Heart left ventricle (tissue), 16 donors: ENCODE data around the gene TRMT10B. TPM values are rescaled to one million over a fixed set of nuclear protein-coding genes. Genes with fewer than 3 reads are reported as not detected.
"Not testable (repeated sequence)": the region's sequence is repeated elsewhere in the genome, so short reads cannot be mapped to it uniquely, and the experiment has no call there.

Experiments
- ATAC-seq, 4 donors: fragments of 200-7000 bp; cut with Tn5 transposase; one replicate each; pipeline ENCODE4 v1.9.1; 2020 to 2022; ENCODE audit warnings: moderate library complexity in 4 of 4, mild to moderate bottlenecking in 3 of 4, moderate number of reproducible peaks in 1 of 4
- DNase-seq, 5 donors: peaks; one replicate each; pipeline ENCODE4 v3.0.0-alpha.2; 2020
- H3K27ac ChIP-seq, 12 donors: fragments of 200-600 bp; sonication (generic) in 4 of 12; one replicate each; pipeline versions ENCODE4 v1.5.0 to v1.8.0; 2016 to 2022; ENCODE audit warnings: mild to moderate bottlenecking in 2 of 12
- H3K27me3 ChIP-seq, 9 donors: fragments of 200-600 bp; sonication (generic) in 2 of 9; one replicate each; pipeline versions ENCODE4 v1.5.1 to v1.8.0; 2016 to 2022; ENCODE audit warnings: mild to moderate bottlenecking in 3 of 9
- H3K36me3 ChIP-seq, 9 donors: fragments of 200-600 bp; sonication (generic) in 2 of 9; one replicate each; pipeline versions ENCODE4 v1.5.0 to v1.8.0; 2018 to 2022; ENCODE audit warnings: mild to moderate bottlenecking in 2 of 9
- H3K4me1 ChIP-seq, 12 donors: fragments of 200-600 bp; sonication (generic) in 4 of 12; one replicate each; pipeline versions ENCODE4 v1.5.0 to v1.8.0; 2016 to 2022; ENCODE audit warnings: mild to moderate bottlenecking in 3 of 12
- H3K4me3 ChIP-seq, 12 donors: fragments of 200-600 bp; sonication (generic) in 4 of 12; one replicate each; pipeline versions ENCODE4 v1.5.0 to v1.8.0; 2017 to 2022; ENCODE audit warnings: mild to moderate bottlenecking in 9 of 12, moderate library complexity in 4 of 12
- H3K9me3 ChIP-seq, 12 donors: fragments of 200-600 bp; sonication (generic) in 4 of 12; one replicate each; pipeline versions ENCODE4 v1.5.0 to v1.8.0; 2016 to 2022; ENCODE audit warnings: mild to moderate bottlenecking in 1 of 12
- POLR2A ChIP-seq, 2 donors: fragments of 450-650 bp; IDR thresholded peaks; one replicate each; pipeline ENCODE4 v1.6.1; 2017; ENCODE audit warnings: antibody characterized with exemption in 2 of 2, mild to moderate bottlenecking in 2 of 2, moderate library complexity in 2 of 2
- WGBS, 4 donors: extraction: QIAGEN DNeasy Blood & Tissue Kit in 2 of 4; methylation state at CpG; one replicate each; pipeline versions ENCODE4 v1.1.5 to v1.1.7; 2013 to 2018; 5-methylcytosine and 5-hydroxymethylcytosine counted together
- intact Hi-C, 10 donors: fragments of 100-400 bp; cut with DNase I; formaldehyde crosslinking; loops; one replicate each; pipeline versions ENCODE4 v1.11.1 to v1.14.2; 2022
- polyA plus RNA-seq, 2 donors: library from polyadenylated mRNA; stranded (reverse); fragments of 200-250 nt; gene quantifications; one replicate each; pipeline ENCODE4 v1.2.3, GENCODE V29; 2013
- total RNA-seq, 9 donors: library from RNA; depleted of rRNA in 2 of 9; stranded (reverse); fragments of >200 nt in 2 of 9; fragmentation: NEBNext Ultra II Directional in 3 of 9; extraction: Animal tissue kit (Norgen Biotek cat#: 25700) in 3 of 9; gene quantifications; one replicate each; pipeline versions ENCODE4 v1.1.0 to v1.2.4, GENCODE V29; 2016 to 2023
- TF ChIP-seq, protein P1 (sequence below), 12 donors: fragments of 200-600 bp; sonication (generic) in 4 of 12; IDR thresholded peaks; one replicate each; pipeline versions ENCODE4 v1.5.0 to v1.8.0; 2018 to 2022; ENCODE audit warnings: antibody characterized with exemption in 12 of 12, mild to moderate bottlenecking in 5 of 12
- donor health status: ischemic (EF 13 %, LVEDD 7.1; RV severe dilation, severe dysfunction).
- donor health status: healthy with polysubstance abuse.
- donor health status: DM: no; HTN: yes; CAD: no.
- donor health status: DM: no; HTN: no; CAD: no.
- donor health status: ischemic (EF 25% LVEDD 6.9; RV normal size, moderate dysfunction).
- donor health status: ischemic (EF 25% LVEDD 5.7; RV mildly dilated, moderate dysfunction).
- donor health status: healthy.
- donor health status: DM: yes; HTN: yes; CAD: no.
- donor health status: ischemic (EF 35%, LVEDD 5.7; RV mildly dilated, moderate dysfunction).
- donor health status: nonischemic (EF 11% LVEDD 7.7; RV severe dilation, severe dysfunction).
- donor health status: DM: yes; HTN: yes; CAD: no.
- donor health status: PGD.
- donor health status: ischemic (EF 29% LVEDD 5.4; RV normal size, mild dysfunction).
- donor health status: nonischemic (EF 23%, LVEDD 6.1; RV moderate dilation, normal function).

Gene TRMT10B
- total and polyA plus RNA-seq, 11 donors = 2.7 to 5.5 (median 3.5) TPM

DNA sequence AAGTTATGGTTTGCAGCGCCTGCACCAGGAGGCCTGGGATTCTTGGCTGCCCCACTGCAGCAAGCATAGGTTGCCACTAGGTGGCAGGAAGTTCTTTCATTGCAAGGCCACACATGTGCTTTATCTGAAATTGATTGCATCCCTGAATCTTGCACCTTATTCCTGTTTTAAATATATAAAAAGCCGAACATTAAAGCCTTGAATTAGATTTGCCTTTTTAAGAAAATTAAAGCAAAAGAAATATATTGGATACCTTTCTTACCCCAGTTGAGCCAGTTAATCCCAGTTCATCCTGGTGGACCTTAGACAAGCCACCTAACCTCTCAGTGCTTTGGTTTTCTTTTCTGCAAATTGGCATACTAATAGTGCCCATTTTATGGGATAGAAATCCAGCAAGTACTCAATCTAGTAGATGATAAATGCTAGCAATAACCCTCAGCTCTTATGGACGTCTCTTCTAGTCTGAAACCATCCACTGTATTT is 6.3 kb upstream of the TRMT10B start:
- no peak for TF ChIP-seq POLR2A (IDR thresholded peaks at IDR 0.05)
- TF ChIP-seq, protein P1, sequence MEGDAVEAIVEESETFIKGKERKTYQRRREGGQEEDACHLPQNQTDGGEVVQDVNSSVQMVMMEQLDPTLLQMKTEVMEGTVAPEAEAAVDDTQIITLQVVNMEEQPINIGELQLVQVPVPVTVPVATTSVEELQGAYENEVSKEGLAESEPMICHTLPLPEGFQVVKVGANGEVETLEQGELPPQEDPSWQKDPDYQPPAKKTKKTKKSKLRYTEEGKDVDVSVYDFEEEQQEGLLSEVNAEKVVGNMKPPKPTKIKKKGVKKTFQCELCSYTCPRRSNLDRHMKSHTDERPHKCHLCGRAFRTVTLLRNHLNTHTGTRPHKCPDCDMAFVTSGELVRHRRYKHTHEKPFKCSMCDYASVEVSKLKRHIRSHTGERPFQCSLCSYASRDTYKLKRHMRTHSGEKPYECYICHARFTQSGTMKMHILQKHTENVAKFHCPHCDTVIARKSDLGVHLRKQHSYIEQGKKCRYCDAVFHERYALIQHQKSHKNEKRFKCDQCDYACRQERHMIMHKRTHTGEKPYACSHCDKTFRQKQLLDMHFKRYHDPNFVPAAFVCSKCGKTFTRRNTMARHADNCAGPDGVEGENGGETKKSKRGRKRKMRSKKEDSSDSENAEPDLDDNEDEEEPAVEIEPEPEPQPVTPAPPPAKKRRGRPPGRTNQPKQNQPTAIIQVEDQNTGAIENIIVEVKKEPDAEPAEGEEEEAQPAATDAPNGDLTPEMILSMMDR (IDR thresholded peaks at IDR 0.05) = peak; percentile 76 to 94 (median 84)
- Histone ChIP-seq H3K27ac (no peak overlapping the region), H3K27me3 (no peaks in the 10 kb centered on the region), H3K4me1 (no peaks in the 10 kb centered on the region), H3K4me3 (no peak overlapping the region), H3K9me3 (no peaks in the 10 kb centered on the region), H3K36me3 (no peaks in the 10 kb centered on the region)
- peak in 3 of 4 donors; percentile 77 to 88 (median 78) for ATAC-seq
- intact Hi-C loops = loop anchor here in 6 of 10 donors (5.0 to 10.0 kb wide), 12 partner anchors 60 to 657 kb away; partner anchors contain the start of genes TOMM5 (in 2 of the 6) and POLR1E (in 1 of the 6)
- 30 to 34% (median 31%) methylated on average over 3 of the region's 3 CpGs for WGBS, 4 donors
- peak in 2 of 5 donors; percentile 39 to 49 for DNase-seq

- TF ChIP-seq, protein P1 (IDR thresholded peaks at IDR 0.05) = no peak
- no peak for TF ChIP-seq POLR2A (IDR thresholded peaks at IDR 0.05)
- Histone ChIP-seq H3K4me3 (no peak overlapping the region), H3K27me3 (no peaks in the 10 kb centered on the region), H3K4me1 (peaks cover 0 to 6% (median under 1%) of the 10 kb centered on the region in 12 donors), H3K27ac (no peak overlapping the region), H3K9me3 (no peaks in the 10 kb centered on the region), H3K36me3 (no peaks in the 10 kb centered on the region)
- ATAC-seq (no peak), DNase-seq (no peak)
- intact Hi-C loops = loop anchor here in 6 of 10 donors (5.0 to 10.0 kb wide), 12 partner anchors 58 to 656 kb away; partner anchors contain the start of genes TOMM5 (in 2 of the 6) and POLR1E (in 1 of the 6)
- 56 to 66% (median 57%) methylated on average over 5 of the region's 5 CpGs for WGBS, 4 donors
Observed at GRCh38 chr9:37749129-37749528, 4.5 kb upstream of the TRMT10B start.

- WGBS, 4 donors = 61 to 74% (median 70%) methylated on average over 6 of the region's 6 CpGs
- DNase-seq (no peak), ATAC-seq (no peak)
- H3K27me3 ChIP-seq = no peaks in the 10 kb centered on the region
- no peak overlapping the region for H3K4me3 ChIP-seq
- no peak overlapping the region for H3K27ac ChIP-seq
- intact Hi-C loops = loop anchor here in 4 of 10 donors (10.0 kb wide), 4 partner anchors 156 to 514 kb away; partner anchors contain the start of genes TOMM5 (in 2 of the 4) and POLR1E (in 1 of the 4)
- no peaks in the 10 kb centered on the region for H3K9me3 ChIP-seq
- H3K36me3 ChIP-seq = no peaks in the 10 kb centered on the region
- no peak for TF ChIP-seq POLR2A (IDR thresholded peaks at IDR 0.05)
- TF ChIP-seq, protein P1 (IDR thresholded peaks at IDR 0.05) = no peak
- peaks cover 0 to 15% (median 7%) of the 10 kb centered on the region in 12 donors for H3K4me1 ChIP-seq
Observed at GRCh38 chr9:37751186-37751585, 2.4 kb upstream of the TRMT10B start.

DNA sequence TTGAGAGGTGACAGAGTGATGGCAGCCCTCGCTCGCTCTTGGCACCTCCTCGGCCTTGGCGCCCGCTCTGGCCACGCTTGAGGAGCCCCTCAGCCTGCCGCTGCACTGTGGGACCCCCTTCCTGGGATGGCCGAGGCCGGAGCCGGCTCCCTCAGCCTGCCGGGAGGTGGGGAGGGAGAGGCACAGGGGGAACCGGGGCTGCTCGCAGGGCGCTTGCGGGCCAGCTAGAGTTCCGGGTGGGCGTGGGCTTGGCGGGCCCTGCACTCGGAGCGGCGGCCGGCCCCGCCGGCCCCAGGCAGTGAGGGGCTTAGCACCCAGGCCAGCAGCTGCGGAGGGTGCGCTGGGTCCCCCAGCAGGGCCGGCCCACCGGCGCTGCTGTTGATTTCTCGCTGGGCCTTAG is 1.9 kb upstream of the TRMT10B start:
- DNase-seq = peak in 1 of 5 donors; percentile 54
- intact Hi-C loops = loop anchor here in 4 of 10 donors (10.0 kb wide), 4 partner anchors 157 to 513 kb away; partner anchors contain the start of genes TOMM5 (in 2 of the 4) and POLR1E (in 1 of the 4)
- H3K27me3 ChIP-seq, ATAC-seq, H3K9me3 ChIP-seq, H3K4me3 ChIP-seq, H3K36me3 ChIP-seq, H3K27ac ChIP-seq: not testable (repeated sequence)
- peaks cover 0 to 15% (median 7%) of the 10 kb centered on the region in 12 donors for H3K4me1 ChIP-seq
- WGBS, 4 donors = 87 to 92% (median 89%) methylated on average over 13 to 30 of the region's 30 CpGs

GRCh38 chr9:37752112-37752511 is 1.5 kb upstream of the TRMT10B start:
- intact Hi-C loops = loop anchor here in 4 of 10 donors (10.0 kb wide), 4 partner anchors 157 to 513 kb away; partner anchors contain the start of genes TOMM5 (in 2 of the 4) and POLR1E (in 1 of the 4)

More at GRCh38 chr9:37752112-37752511, 1.5 kb upstream of the TRMT10B start:
- not testable (repeated sequence) for H3K27ac ChIP-seq, H3K9me3 ChIP-seq, H3K4me3 ChIP-seq, H3K36me3 ChIP-seq, H3K27me3 ChIP-seq, ATAC-seq
- WGBS, 4 donors = 89 to 100% (median 94%) methylated on average over 2 to 13 of the region's 13 CpGs
- peak in 1 of 5 donors; percentile 51 for DNase-seq
- peaks cover 0 to 15% (median 7%) of the 10 kb centered on the region in 12 donors for H3K4me1 ChIP-seq
